Peyer's patch (tissue), 4 donors: ENCODE data around the gene ANO6.

Experiments
- CTCF ChIP-seq, 6 experiments: fragments of 450-650 bp in 4 of 6; fragments of 200-600 bp in 2 of 6; sonication (generic) in 1 of 6; IDR thresholded peaks; one replicate each; pipeline ENCODE4 v1.5.1; 2017 to 2019; ENCODE audit warnings: antibody characterized with exemption in 6 of 6, mild to moderate bottlenecking in 3 of 6, moderate library complexity in 1 of 6
- POLR2A ChIP-seq, 2 donors: fragments of 450-650 bp; IDR thresholded peaks; one replicate each; pipeline ENCODE4 v1.5.1; 2017; ENCODE audit warnings: antibody characterized with exemption in 2 of 2, mild to moderate bottlenecking in 2 of 2, moderate library complexity in 2 of 2

- no peak for TF ChIP-seq CTCF (IDR thresholded peaks at IDR 0.05)
- TF ChIP-seq POLR2A (IDR thresholded peaks at IDR 0.05): no peak
Observed at GRCh38 chr12:45353944-45354343, 138.0 kb downstream of the ANO6 start.
